Panc1 (cell line): ENCODE results near the gene FAM193A. TPM values are rescaled to one million over a fixed set of nuclear protein-coding genes. Genes with fewer than 3 reads are reported as not detected.

ENCODE experiments used
- ATAC-seq: fragments of 200-7000 bp; cut with Tn5 transposase; 2 replicates; pipeline ENCODE4 v1.9.1; 2020; ENCODE audit warnings: mild to moderate bottlenecking, moderate library complexity
- BruUV-seq: library from RNA; stranded (reverse); fragments of 400-500 nt; replicated peaks from 2 replicates; lab custom pipeline; 2021; lab: Mats Ljungman, UMichigan
- CTCF ChIA-PET: fragments of 300-600 bp; sonication (Branson Sonifier 250); formaldehyde crosslinking; loops from one replicate; lab custom pipeline; 2022; ENCODE audit warnings: antibody characterized with exemption; lab: Charles Lee
- POLR2A ChIA-PET: fragments of 300-600 bp; sonication (Branson Sonifier 250); formaldehyde crosslinking; loops from one replicate; lab custom pipeline; 2022; ENCODE audit warnings: antibody characterized with exemption; lab: Charles Lee
- DNase-seq: peaks from one replicate; pipeline ENCODE4 v3.0.0-alpha.2; 2010; ENCODE audit warnings: low read depth, low spot score
- H3K27ac ChIP-seq: 2 replicates; pipeline ENCODE4 v1.5.1; 2011; ENCODE audit warnings: mild to moderate bottlenecking, low read length, inconsistent platforms
- H3K27me3 ChIP-seq: fragments of 200-500 bp; sonication (Bioruptor generic); 2 replicates; pipeline ENCODE4 v1.6.0; 2014; ENCODE audit warnings: low read length, inconsistent platforms; ENCODE audit not compliant: control insufficient read depth, insufficient read depth
- H3K36me3 ChIP-seq: fragments of 200-500 bp; sonication (Bioruptor generic); 2 replicates; pipeline ENCODE4 v1.5.1; 2014; ENCODE audit warnings: inconsistent platforms, mild to moderate bottlenecking, low read length, moderate library complexity; ENCODE audit not compliant: control insufficient read depth, insufficient read depth
- H3K4me1 ChIP-seq: 2 replicates; pipeline ENCODE4 v1.5.1; 2011; ENCODE audit warnings: inconsistent platforms, mild to moderate bottlenecking, low read length, moderate library complexity; ENCODE audit not compliant: control insufficient read depth, insufficient read depth
- H3K4me3 ChIP-seq, 2 experiments: 2 replicates each; pipeline ENCODE4 v1.5.1; 2011 to 2012; ENCODE audit warnings: low read depth in 2 of 2, low read length in 2 of 2, mild to moderate bottlenecking in 2 of 2, inconsistent platforms in 1 of 2, moderate library complexity in 1 of 2
- H3K9me3 ChIP-seq: fragments of 200-500 bp; sonication (Bioruptor generic); 2 replicates; pipeline ENCODE4 v1.5.1; 2014; ENCODE audit warnings: low read depth, mild to moderate bottlenecking, inconsistent platforms, low read length, moderate library complexity; ENCODE audit not compliant: control insufficient read depth, insufficient read depth
- CTCF ChIP-seq: fragments of 450-650 bp; IDR thresholded peaks from 2 replicates; pipeline ENCODE4 v1.5.1; 2017; ENCODE audit warnings: mild to moderate bottlenecking
- POLR2AphosphoS5 ChIP-seq: IDR thresholded peaks from 2 replicates; pipeline ENCODE4 v1.6.1; 2012; ENCODE audit warnings: mild to moderate bottlenecking, low read depth, low read length, moderate library complexity
- REST ChIP-seq, 2 experiments: IDR thresholded peaks; 2 replicates each; pipeline ENCODE4 v1.6.1; 2011 to 2012; ENCODE audit warnings: low read depth in 2 of 2, control low read depth in 1 of 2, low read length in 1 of 2, mild to moderate bottlenecking in 1 of 2, moderate library complexity in 1 of 2; ENCODE audit not compliant: insufficient read depth in 1 of 2
- SIN3A ChIP-seq: IDR thresholded peaks from 2 replicates; pipeline ENCODE4 v1.6.1; 2012; ENCODE audit warnings: low read depth, mild to moderate bottlenecking, low read length, moderate library complexity, borderline replicate concordance; ENCODE audit not compliant: insufficient read depth
- TCF7L2 ChIP-seq: IDR thresholded peaks from 2 replicates; pipeline ENCODE4 v1.6.1; 2011; ENCODE audit warnings: mild to moderate bottlenecking, low read depth, low read length, inconsistent platforms
- in situ Hi-C: cut with HindIII; loops from 2 replicates; pipeline ENCODE4 v1.10.0; 2016; ENCODE audit warnings: low sequenced_read_pairs, low pct_unique_long_range_greater_than_20kb
- intact Hi-C: fragments of 100-400 bp; cut with micrococcal nuclease; formaldehyde crosslinking; loops from one replicate; pipeline ENCODE4 v1.10.0; 2022; ENCODE audit not compliant: unreplicated experiment
- total RNA-seq: library from RNA; stranded (reverse); gene quantifications from one replicate; pipeline ENCODE4 v1.2.1, GENCODE V29; 2021; ENCODE audit not compliant: unreplicated experiment

FAM193A gene
- total RNA-seq, 1 experiment from 2014 or later, result 25.7 TPM

- H3K4me3 ChIP-seq, result no peak overlapping the region
- H3K36me3 ChIP-seq, result peaks cover 4% of the 10 kb centered on the region; the same call in 1 of the 2 replicates
- no peaks in the 10 kb centered on the region for H3K9me3 ChIP-seq
- ChIA-PET POLR2A (no interaction called here), CTCF (no interaction called here)
- ATAC-seq (no peak), DNase-seq (no peak)
- in situ Hi-C loops, result no loop called here
- TF ChIP-seq TCF7L2, result no peak
- TF ChIP-seq POLR2AphosphoS5, result no peak
- TF ChIP-seq SIN3A, result no peak
- no peak for TF ChIP-seq REST (IDR thresholded peaks at IDR 0.05; ENCODE audit: insufficient read depth in 1 of 2, low read depth in 2 of 2, low read length in 1 of 2)
- TF ChIP-seq CTCF, result no peak
- no peak overlapping the region for H3K27ac ChIP-seq
- H3K27me3 ChIP-seq, result no peaks in the 10 kb centered on the region
- intact Hi-C loops, result no loop called here
- H3K4me1 ChIP-seq, result no peaks in the 10 kb centered on the region; the same call in 1 of the 2 replicates
- BruUV-seq, result no TSS peak
These were observed 41.5 kb upstream of the FAM193A start for GRCh38 chr4:2494992-2495391.

GRCh38 chr4:2497324-2497723 lies 39.1 kb upstream of the FAM193A start:
- in situ Hi-C loops (no loop called here), intact Hi-C loops (no loop called here)
- Histone ChIP-seq H3K27ac (no peak overlapping the region), H3K36me3 (peaks cover 13% of the 10 kb centered on the region), H3K4me3 (no peak overlapping the region), H3K27me3 (no peaks in the 10 kb centered on the region), H3K9me3 (no peaks in the 10 kb centered on the region), H3K4me1 (no peaks in the 10 kb centered on the region)
- ChIA-PET POLR2A (no interaction called here), CTCF (no interaction called here)
- ATAC-seq (no peak), DNase-seq (no peak)
- TF ChIP-seq CTCF (no peak), TCF7L2 (no peak), REST (IDR thresholded peaks at IDR 0.05; ENCODE audit: insufficient read depth in 1 of 2, low read depth in 2 of 2, low read length in 1 of 2) (no peak), SIN3A (no peak), POLR2AphosphoS5 (no peak)
- BruUV-seq, result no TSS peak
